Liver (tissue), 3 donors: ENCODE data around the gene L2HGDH.
"Not testable (repeated sequence)": the region's sequence is repeated elsewhere in the genome, so short reads cannot be mapped to it uniquely, and the experiment has no call there.

ENCODE experiments used
- RAD21 ChIP-seq, 2 donors: IDR thresholded peaks; 2 replicates each; pipeline ENCODE4 v1.6.1; 2016; ENCODE audit warnings: antibody characterized with exemption in 2 of 2, mild to moderate bottlenecking in 2 of 2
- SP1 ChIP-seq: IDR thresholded peaks from 2 replicates; pipeline ENCODE4 v1.6.1; 2018; ENCODE audit warnings: antibody characterized with exemption, mild to moderate bottlenecking
- TAF1 ChIP-seq: conservative IDR thresholded peaks from 2 replicates; pipeline ENCODE4 v1.6.1; 2016; ENCODE audit warnings: antibody characterized with exemption, mild to moderate bottlenecking
- TF ChIP-seq, protein P1 (sequence below): fragments of 150-350 bp; IDR thresholded peaks from 2 replicates; pipeline ENCODE4 v1.5.1; 2017; ENCODE audit warnings: improper control_type of control experiment, low read depth, low read length; ENCODE audit not compliant: missing input control
- TF ChIP-seq, protein P2 (sequence below): IDR thresholded peaks from 2 replicates; pipeline ENCODE4 v1.6.1; 2016; ENCODE audit warnings: antibody characterized with exemption, mild to moderate bottlenecking
- TF ChIP-seq, protein P3 (sequence below): IDR thresholded peaks from 2 replicates; pipeline ENCODE4 v1.6.1; 2016; ENCODE audit warnings: antibody characterized with exemption
- donor health status: healthy.
- donor health status: healthy.

DNA sequence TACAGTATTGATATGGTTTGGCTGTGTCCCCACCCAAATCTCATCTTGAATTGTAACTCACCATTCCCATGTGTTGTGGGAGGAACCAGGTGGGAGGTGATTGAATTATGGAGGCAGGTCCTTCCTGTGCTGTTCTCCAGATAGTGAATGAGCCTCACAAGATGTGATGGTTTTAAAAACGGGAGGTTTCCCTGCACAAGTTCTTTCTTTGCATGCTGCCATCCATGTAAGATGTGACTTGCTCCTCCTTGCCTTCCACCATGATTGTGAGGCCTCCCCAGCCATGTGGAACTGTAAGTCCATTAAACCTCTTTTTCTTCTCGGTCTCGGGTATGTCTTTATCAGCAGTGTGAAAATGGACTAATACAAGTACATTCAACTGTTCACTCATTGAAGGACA is 2.1 kb upstream of the L2HGDH start:
- TF ChIP-seq, protein P1, sequence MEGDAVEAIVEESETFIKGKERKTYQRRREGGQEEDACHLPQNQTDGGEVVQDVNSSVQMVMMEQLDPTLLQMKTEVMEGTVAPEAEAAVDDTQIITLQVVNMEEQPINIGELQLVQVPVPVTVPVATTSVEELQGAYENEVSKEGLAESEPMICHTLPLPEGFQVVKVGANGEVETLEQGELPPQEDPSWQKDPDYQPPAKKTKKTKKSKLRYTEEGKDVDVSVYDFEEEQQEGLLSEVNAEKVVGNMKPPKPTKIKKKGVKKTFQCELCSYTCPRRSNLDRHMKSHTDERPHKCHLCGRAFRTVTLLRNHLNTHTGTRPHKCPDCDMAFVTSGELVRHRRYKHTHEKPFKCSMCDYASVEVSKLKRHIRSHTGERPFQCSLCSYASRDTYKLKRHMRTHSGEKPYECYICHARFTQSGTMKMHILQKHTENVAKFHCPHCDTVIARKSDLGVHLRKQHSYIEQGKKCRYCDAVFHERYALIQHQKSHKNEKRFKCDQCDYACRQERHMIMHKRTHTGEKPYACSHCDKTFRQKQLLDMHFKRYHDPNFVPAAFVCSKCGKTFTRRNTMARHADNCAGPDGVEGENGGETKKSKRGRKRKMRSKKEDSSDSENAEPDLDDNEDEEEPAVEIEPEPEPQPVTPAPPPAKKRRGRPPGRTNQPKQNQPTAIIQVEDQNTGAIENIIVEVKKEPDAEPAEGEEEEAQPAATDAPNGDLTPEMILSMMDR, result not testable (repeated sequence)
- not testable (repeated sequence) for TF ChIP-seq SP1; TAF1; RAD21 (IDR thresholded peaks at IDR 0.05)
- TF ChIP-seq, protein P2, sequence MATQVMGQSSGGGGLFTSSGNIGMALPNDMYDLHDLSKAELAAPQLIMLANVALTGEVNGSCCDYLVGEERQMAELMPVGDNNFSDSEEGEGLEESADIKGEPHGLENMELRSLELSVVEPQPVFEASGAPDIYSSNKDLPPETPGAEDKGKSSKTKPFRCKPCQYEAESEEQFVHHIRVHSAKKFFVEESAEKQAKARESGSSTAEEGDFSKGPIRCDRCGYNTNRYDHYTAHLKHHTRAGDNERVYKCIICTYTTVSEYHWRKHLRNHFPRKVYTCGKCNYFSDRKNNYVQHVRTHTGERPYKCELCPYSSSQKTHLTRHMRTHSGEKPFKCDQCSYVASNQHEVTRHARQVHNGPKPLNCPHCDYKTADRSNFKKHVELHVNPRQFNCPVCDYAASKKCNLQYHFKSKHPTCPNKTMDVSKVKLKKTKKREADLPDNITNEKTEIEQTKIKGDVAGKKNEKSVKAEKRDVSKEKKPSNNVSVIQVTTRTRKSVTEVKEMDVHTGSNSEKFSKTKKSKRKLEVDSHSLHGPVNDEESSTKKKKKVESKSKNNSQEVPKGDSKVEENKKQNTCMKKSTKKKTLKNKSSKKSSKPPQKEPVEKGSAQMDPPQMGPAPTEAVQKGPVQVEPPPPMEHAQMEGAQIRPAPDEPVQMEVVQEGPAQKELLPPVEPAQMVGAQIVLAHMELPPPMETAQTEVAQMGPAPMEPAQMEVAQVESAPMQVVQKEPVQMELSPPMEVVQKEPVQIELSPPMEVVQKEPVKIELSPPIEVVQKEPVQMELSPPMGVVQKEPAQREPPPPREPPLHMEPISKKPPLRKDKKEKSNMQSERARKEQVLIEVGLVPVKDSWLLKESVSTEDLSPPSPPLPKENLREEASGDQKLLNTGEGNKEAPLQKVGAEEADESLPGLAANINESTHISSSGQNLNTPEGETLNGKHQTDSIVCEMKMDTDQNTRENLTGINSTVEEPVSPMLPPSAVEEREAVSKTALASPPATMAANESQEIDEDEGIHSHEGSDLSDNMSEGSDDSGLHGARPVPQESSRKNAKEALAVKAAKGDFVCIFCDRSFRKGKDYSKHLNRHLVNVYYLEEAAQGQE, result not testable (repeated sequence)
- TF ChIP-seq, protein P3, sequence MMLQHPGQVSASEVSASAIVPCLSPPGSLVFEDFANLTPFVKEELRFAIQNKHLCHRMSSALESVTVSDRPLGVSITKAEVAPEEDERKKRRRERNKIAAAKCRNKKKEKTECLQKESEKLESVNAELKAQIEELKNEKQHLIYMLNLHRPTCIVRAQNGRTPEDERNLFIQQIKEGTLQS, result not testable (repeated sequence)
